HG02852 (cell line): ENCODE measurements around the gene GABRA5.
"Not testable (repeated sequence)": the region's sequence is repeated elsewhere in the genome, so short reads cannot be mapped to it uniquely, and the experiment has no call there.

Experiments used
- ATAC-seq: cut with Tn5 transposase; IDR thresholded peaks from one replicate; pipeline ENCODE4 v1.9.1; 2021; ENCODE audit warnings: mild to moderate bottlenecking, moderate library complexity; ENCODE audit not compliant: unreplicated experiment

GABRA5 gene

DNA sequence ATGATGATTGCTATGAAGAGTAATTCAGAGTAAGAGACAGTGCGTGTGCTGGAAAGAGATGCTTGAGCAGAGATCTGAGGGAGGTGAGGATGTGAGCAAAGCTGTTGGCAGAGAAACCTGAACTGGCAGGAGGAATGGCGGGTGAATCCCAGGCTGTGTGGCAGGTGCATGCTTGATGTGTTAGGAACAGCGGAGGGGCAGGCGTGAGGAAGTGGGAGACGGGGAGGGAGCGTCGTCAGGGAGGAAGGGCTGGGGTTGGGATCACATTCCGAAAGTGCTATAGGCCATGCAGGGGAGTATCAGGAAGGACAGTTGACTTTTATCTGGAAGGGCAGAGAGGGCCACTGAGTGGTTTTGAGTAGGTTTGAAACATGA, 8.6 kb downstream of the GABRA5 start:
- ATAC-seq, result no peak

DNA sequence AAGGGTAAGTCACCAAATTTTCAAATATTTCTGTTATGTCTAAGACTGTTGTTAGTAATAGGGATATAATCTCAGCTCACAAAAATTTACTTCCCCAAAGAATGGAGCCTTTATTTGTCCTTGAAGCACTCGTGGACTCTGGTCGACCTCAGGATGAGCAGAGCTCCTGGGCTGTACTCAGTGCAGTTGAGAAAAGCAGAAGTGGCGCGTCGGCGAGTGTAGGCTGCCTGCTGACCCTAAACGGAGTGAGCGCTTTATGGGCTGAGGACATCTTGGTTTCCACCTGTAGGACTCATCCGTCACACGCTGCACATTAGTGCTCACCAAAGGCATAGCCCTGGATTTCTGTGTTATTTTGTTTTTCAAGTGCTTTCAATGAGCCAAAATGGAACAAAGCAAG, 11.0 kb downstream of the GABRA5 start:
- ATAC-seq, result no peak

DNA sequence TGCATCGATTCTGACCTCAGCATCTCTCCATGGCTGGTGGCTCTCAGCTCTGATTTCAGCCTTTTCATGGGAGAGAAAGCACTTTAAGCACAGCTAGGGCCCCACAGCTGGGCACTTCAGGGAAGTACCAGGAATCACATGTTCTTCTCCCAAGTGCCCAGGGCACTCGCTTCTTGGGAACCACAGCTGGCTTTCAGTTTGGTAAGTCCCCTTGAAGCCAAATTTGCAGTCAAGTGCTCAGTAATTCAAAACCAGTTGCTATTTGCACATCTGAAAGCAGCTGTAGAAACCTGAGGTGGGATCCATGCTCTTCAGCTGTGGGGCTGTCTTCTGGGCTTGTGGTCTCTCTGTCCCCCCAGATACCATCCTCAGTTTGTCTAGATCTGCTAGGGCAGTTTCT, 12.8 kb downstream of the GABRA5 start:
- ATAC-seq, result no peak

DNA sequence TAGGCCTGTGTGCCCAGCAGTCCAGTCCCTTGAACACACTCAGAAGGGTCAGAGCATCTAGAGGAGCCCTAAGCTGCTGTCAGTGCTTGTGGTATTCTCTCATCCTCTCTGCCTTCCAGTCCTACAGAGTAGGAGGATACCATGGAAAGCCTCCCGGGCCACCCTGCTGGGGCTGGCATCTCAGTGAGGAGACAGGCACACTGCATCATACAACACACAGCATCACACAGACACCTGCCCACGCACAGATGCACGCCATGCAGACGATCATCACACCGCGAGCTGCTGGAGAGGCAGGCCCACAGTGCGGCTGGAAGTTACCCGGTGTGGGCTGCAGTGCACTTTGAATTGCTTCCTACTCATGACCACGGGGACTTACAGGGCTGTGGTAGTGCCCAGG, 15.2 kb downstream of the GABRA5 start:
- no peak for ATAC-seq

DNA sequence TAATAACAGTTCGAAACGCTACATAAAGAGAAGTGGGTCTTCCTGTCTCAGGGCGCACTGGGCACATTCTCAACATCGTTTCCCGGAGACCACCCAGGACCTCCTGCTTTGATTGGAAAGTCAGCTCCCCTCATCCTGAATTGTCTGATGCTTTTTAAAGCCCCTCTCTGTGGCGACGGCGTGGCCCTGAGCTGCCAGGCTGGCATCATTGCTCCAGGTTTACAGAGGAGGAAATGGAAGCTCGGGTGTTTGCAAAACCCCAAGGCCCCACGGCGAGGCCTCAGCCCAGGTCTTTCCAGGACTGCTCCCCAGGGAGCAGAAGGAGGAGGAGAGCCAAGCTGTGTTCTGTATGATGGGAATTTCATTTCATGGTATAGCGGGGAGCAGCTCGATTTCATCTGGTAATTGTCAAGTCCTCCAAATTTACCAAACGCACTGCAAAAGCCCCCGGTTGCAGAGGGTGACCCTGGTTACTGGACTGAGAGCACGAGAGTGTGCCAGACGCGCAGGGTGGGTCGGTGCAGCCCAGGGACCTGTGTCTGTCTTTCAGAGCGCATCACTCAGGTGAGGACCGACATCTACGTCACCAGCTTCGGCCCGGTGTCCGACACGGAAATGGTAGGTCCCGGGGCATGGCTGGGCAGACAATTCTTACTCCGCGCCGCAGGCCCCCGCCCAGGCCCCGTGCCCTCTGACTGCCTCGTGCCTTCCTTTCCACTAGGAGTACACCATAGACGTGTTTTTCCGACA, 15.9 kb downstream of the GABRA5 start:
- no peak for ATAC-seq

DNA sequence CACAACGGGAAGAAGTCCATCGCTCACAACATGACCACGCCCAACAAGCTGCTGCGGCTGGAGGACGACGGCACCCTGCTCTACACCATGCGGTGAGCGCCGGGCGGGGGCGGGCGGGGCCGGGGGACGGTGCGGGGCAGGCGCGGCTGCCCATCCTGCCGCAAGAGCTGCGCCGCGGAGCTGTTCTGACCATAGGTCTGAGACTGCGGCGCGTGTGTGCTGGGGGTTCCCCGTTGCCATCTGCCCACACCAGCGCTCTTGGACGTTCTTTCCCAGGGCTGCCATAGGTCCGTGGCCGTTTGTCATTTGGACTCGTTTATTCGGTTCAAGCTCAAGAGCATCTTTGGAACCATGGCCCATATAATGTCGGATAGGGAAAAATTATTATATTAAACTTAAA, 16.6 kb downstream of the GABRA5 start:
- no peak for ATAC-seq

DNA sequence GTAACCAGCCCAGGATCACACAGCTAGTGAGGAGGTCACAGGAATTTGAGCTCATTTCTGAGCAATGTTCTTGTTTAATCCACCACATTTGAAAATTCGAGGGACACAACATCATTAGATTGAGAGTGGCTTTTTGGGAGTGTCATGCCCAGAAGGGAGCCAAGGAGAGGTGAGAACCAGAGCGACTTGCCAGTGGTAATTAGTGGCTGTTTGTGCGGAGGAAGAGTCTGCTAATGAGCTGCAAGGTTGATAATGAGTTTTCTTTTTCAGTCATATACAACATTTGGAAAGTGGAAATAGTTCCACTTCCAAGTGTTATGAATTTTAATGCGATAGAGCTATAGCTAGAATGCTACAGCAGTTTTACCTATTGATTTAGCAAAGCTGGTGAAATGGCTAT, 19.7 kb downstream of the GABRA5 start:
- ATAC-seq, result no peak

DNA sequence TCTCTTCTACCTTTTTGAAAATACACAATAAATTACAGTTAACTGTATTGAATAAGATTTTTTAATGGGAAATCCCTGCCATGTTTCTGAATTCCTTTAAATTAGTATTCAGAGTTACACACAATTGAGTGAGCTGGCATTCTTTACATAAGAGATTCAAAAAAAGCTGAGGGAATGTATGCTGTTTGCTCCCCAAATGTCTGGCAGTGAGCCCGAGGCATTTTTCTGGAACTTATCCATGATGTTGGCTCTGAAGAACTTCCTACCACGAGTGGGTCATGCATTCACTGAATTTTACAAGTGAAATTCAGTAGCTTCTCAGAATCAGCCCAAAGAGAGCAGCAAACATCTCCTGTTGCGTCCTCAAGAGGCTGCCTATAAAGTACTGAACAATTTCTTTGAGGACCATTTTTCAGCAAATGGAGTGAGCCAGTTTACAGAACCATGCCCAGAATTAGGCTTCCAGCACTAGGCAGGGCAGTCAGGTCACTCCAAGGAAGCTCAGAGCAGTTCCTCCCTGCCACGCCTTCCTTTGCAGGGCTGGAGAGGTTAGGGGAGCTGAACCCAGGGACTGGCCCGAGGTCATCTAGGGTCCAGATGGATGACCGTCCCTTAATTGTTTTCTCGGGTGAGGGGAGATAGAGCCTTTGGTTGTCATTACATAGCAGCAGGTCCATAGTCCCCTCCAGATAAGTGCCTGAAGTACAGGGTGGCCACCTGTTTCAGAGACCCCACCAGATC, 21.2 kb downstream of the GABRA5 start:
- no peak for ATAC-seq

DNA sequence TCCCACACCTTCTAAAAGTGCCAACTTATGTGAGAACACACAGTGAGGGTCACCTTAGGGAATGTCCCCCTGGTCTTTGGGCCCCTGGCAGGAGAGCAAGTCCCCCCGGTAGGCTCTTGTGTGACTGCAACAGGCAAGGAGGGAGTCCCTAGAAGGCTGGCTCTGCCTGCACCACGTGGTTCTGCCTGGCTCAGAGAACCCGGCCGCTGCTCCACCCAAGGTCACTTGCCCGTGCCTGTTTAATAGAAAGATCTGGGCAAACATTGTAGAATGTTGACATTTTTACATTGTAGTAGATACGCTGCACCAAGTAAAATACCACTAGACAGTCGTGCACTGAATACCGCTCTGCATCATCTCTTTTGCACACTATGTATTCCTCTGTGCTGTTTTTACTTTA, 21.9 kb downstream of the GABRA5 start:
- no peak for ATAC-seq

DNA sequence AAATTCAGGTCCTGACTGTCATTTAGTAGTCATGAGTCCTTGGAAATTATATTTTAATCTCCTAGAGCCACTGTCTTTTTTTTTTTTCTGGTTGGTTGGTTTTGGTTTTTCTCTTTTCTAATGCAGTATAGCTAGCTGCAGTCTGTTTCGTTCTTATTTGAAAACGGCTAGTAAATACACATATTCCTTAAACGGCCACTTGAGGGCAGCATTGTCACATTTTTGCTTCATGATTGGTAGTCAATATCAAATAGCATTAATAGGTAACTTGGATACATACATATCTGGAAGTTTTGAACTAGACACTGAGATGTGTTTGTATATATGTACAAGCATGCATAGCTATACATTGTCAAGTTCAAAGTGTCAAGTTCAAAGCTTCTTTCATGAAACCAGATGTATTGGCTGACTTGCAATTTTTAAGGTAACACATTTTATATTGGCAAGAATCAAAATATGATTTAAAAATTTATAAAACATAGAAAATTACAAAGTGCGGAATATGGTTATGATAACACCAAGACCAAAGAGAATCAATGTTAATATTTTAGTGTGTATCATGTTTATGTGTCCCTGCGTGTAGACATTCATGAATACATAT, 22.5 kb downstream of the GABRA5 start:
- ATAC-seq, result no peak

DNA sequence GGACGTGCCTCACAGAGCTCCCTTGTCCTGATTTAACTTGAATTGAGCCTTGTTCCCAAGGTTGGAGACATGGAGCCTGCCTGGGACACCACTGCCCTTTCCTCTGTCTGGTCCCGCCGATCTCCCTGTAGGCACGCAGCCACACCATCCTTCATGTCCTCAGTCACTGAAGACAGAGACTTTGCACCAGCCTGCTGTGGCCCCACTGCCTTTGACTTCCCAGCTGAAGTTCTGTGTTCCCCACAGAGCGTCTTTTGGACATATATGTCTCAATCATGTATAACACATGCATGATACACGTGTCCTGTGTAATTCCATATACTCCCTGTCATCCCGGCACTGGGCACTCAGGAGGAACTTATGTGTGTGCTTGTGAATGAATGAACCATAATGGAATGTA, 23.6 kb downstream of the GABRA5 start:
- ATAC-seq, result no peak

DNA sequence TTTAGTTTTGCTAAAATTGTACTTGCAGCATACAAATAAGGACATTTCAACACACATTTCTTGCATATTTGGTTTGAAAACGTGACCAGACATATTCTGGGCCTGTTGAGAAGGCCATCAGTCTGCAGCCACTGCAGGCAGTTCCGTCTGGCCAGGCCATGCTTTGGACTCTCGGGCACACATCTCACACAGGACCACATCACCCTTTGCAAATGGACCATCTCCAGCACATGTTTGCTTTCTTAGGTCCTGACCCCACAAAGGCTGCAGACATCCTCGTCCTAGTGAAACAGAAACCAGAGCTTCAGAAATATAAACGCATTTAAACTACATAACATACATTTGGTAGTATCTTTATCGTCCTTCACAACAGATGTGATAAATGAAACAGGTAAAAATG, 24.1 kb downstream of the GABRA5 start:
- ATAC-seq, result no peak

DNA sequence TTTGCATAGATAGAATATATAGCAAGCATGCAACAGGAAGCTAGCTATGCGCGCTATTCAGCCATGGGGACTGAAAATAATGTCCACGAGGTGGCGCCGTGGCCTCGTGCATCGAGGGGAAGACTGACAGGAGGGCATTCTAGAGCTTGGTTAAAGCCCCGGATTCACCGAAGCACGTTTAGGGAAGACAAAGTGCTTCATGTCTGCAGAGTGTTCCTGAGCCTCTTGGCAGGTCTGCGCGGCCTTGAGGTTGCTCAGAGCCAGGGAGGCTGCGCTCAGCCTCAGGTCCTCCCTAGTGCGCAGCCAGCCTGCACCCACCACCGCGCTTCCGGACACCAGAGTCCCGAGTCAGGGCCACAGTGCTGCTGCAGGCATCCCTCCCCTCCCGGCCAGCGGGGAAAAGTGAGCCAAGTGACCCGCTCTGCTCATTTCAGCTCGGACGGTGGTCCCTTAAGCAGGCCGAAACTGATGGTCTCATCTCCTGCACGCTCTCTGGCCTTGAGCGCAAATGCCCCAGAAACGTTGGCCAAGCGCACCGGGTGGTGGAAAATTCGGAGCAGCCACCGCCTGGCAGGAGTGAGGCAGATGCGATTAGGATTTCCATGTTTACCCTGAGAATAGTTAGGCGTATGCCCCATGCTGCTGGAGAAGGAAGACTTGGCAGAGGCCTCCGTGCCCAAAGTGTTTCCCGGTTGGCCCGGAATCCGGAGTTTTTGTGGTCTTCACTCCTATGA, 24.8 kb downstream of the GABRA5 start:
- ATAC-seq, result no peak

DNA sequence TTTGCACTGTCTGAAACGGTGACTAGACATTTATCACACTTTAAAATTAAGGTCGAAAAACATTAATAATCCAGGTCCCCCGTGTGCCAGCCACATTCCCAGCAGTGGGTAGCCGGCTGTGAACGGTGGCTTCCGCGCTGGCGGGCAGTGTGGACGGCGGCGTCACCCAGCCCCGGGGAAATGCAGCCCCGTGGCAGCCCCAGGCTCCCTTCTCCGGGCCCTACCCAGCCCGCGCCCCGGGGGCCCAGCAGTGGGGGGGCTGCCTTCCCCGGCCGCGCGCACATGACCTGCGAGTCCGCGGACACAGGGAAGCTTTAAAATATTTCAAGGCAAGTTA, 25.3 kb downstream of the GABRA5 start:
- ATAC-seq, result no peak

DNA sequence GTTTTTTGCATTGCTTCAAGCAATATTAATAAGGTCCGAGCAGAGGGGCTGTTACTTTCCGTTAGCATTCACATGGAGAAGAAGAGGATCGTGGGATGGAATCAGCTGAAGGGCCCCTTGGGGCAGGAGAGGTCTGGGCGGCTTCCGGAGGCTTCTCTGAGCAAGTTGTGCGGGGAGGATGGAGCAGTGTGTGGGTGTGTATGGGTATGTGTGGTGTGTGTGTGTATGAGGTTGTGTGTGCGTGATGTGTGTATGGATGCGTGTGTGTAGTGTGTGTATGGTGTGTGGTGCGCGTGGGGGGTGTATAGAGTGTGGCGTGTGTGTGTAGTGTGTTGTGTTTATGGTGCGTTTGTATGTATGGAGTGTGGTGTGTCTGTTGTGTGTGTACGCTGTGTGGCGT, 25.8 kb downstream of the GABRA5 start:
- ATAC-seq, result no peak

DNA sequence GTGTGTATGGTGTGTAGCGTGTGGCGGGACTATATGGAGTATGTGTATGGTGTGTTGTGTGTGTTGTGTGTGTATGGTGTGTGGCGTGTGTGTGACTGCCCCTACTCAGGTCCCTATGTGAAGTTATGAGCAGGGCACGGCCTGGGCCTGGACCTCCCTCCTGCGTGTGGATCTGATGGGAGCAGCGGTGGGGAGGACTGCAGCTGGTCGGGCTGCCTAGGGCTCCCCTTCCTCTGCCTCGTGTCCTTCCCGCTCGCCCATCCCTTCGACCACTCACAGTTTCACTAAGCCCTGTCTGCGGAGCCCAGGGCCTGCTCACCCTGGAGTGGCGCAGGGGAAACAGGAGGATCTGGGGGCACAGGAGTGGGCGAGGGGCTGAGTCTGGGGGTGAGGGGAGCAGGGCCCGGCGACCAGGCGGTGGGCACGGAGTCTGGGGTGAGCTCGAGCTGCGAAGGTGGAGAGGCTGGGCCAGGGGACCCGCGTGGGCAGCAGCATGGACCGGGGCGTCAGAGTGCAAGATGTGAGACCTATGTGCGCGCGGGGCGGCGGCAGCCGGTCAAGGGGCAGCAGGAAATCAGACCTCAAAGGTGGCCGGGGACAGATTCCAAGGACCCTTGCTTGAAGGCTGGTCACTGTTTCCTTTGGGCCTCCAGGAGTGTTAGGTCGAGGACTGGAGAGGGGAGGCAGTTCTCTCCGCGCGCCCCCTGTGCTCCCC, 26.6 kb downstream of the GABRA5 start:
- no peak for ATAC-seq

DNA sequence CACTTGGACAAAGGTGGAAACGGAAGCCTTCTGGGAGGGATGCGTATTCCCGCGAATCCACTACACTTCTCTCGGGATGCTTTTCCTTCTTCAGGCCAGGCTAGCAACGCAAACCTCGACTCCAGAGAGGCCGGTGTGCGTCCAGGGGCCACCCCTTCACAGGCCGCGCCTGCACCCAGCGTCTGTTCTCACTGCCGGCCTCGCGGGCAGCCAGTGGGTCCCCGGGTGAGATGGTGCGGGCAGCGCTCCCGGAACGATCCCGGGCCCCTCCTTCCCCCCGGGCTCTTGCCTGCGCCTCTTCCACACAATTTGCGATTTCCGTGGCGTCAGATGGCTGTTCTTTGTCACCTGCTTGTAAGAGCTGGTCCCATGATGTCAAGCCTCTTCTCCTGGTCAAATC, 27.3 kb downstream of the GABRA5 start:
- no peak for ATAC-seq

DNA sequence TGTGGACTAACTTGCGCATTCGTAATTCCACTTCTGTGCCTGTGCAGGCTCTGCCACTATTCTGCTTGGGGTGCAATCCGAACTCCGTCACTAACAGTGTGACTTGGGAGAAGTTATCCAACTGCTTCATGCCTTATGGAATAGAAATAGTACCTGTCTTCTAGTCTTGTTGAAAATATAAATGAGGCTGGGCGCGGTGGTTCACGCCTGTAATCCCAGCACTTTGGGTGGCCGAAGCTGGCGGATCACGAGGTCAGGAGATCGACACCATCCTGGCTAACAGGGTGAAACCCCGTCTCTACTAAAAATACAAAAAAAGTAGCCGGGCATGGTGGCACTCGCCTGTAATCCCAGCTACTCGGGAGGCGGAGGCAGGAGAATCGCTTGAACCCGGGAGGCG, 28.5 kb downstream of the GABRA5 start:
- ATAC-seq, result not testable (repeated sequence)

DNA sequence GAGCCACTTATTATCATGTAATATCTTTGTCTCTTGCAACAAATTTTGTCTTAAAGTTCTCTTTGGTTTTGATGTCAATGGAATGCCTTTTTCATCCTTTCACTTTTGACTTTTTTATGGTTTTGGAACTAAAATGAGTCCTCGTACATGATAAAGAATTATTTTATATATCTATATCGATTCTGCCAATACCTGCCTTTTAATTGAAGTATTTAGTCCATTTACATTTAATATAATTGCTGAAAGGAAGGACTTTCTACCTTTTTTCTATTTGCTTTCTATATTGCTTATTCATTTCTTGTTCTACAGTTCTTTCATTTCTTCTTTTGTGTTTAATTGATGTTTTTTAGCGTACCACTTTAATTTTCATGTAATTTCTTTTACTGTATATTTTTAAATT, 32.8 kb downstream of the GABRA5 start:
- no peak for ATAC-seq

DNA sequence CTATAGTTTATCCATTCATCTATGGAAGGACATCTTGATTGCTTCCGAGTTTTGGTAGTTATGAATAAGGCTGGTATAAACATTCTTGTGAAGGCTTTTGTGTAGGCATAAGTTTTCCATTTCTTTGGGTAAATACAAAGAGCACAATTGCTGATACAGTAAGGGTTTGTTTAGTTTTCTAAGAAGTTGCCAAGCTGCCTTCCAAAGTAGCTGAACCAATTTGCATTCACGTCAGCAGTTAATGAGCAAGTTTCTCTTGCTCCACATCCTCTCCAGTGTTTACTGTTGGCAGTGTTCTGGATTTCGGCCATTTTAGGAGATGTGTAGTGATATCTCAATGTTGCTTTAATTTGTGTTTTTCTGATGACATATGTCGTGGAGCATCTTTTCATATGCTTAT, 34.2 kb downstream of the GABRA5 start:
- no peak for ATAC-seq

DNA sequence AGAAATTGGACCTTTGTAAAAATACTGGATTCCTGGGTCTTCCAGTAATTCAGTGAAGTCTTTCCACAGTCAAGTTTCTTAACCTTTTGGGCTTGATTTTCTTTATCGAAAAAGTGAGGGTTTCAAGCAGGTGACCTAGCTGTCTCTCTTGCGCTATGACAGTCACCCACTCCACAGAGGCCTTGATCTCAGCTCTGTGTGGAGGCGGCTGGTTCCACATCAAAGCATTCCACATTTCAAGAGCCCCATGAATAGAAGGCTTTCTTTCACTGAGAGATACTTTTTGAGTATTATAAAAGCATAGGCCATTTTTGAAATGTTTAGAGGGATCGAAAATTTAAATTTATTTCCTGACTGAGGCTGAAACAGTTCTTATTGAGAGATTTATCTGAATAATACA, 43.9 kb downstream of the GABRA5 start:
- no peak for ATAC-seq
